Keratinocyte (primary cell): ENCODE results near the gene ADGRV1. TPM values are rescaled to one million over a fixed set of nuclear protein-coding genes. Genes with fewer than 3 reads are reported as not detected.

Source experiments
- DNase-seq: peaks from one replicate; pipeline ENCODE4 v3.0.0-alpha.2; 2011; ENCODE audit warnings: low read depth, missing footprints, low spot score
- FAIRE-seq: peaks from 2 replicates; lab custom pipeline; 2011; peaks lifted over from hg19 to GRCh38; lab: Jason Lieb, UNC
- H2AFZ ChIP-seq: 2 replicates; pipeline ENCODE4 v1.6.0; 2012; ENCODE audit warnings: low read length, control low read depth, inconsistent platforms; ENCODE audit not compliant: control insufficient read depth
- H3K27ac ChIP-seq: 2 replicates; pipeline ENCODE4 v1.5.1; 2011; ENCODE audit warnings: low read length; ENCODE audit not compliant: control insufficient read depth, insufficient read depth
- H3K27me3 ChIP-seq: 3 replicates; pipeline ENCODE4 v1.6.0; 2011; ENCODE audit warnings: low read length; ENCODE audit not compliant: control insufficient read depth, insufficient read depth; ENCODE audit errors: extremely low read depth
- H3K36me3 ChIP-seq, 2 experiments: 2 replicates in 1 of 2; 3 replicates in 1 of 2; pipeline ENCODE4 v1.5.1; 2011; ENCODE audit warnings: low read length in 2 of 2, mild to moderate bottlenecking in 1 of 2; ENCODE audit not compliant: control insufficient read depth in 2 of 2, insufficient read depth in 2 of 2; ENCODE audit errors: extremely low read depth in 1 of 2
- H3K4me1 ChIP-seq: 3 replicates; pipeline ENCODE4 v1.5.1; 2011; ENCODE audit warnings: low read length; ENCODE audit not compliant: control insufficient read depth, insufficient read depth; ENCODE audit errors: extremely low read depth
- H3K4me2 ChIP-seq: 3 replicates; pipeline ENCODE4 v1.6.0; 2011; ENCODE audit warnings: low read depth, low read length; ENCODE audit not compliant: control insufficient read depth, insufficient read depth; ENCODE audit errors: extremely low read depth
- H3K4me3 ChIP-seq, 3 experiments: fragments of 200-600 bp in 1 of 3; sonication (generic) in 1 of 3; 2 replicates in 2 of 3; 3 replicates in 1 of 3; pipeline ENCODE4 v1.5.1; 2011 to 2016; ENCODE audit warnings: low read length in 3 of 3, mild to moderate bottlenecking in 3 of 3, control low read depth in 2 of 3, inconsistent platforms in 1 of 3, low read depth in 1 of 3, mixed read lengths in 1 of 3, mixed run types in 1 of 3, moderate library complexity in 1 of 3; ENCODE audit not compliant: control insufficient read depth in 2 of 3, insufficient read depth in 2 of 3; ENCODE audit errors: extremely low read depth in 1 of 3
- H3K79me2 ChIP-seq: 2 replicates; pipeline ENCODE4 v1.6.0; 2012; ENCODE audit warnings: low read length; ENCODE audit not compliant: control insufficient read depth, insufficient read depth
- H3K9ac ChIP-seq: 3 replicates; pipeline ENCODE4 v1.6.0; 2011; ENCODE audit warnings: low read length; ENCODE audit not compliant: control insufficient read depth, insufficient read depth; ENCODE audit errors: extremely low read depth
- H3K9me1 ChIP-seq: 3 replicates; pipeline ENCODE4 v1.6.0; 2011; ENCODE audit warnings: low read length; ENCODE audit not compliant: control insufficient read depth, insufficient read depth; ENCODE audit errors: extremely low read depth
- H3K9me3 ChIP-seq: 2 replicates; pipeline ENCODE4 v1.5.1; 2012; ENCODE audit warnings: low read depth, low read length; ENCODE audit not compliant: control insufficient read depth
- H4K20me1 ChIP-seq: 3 replicates; pipeline ENCODE4 v1.6.0; 2011; ENCODE audit warnings: low read length; ENCODE audit not compliant: control insufficient read depth, insufficient read depth; ENCODE audit errors: extremely low read depth
- EZH2 ChIP-seq: IDR thresholded peaks from one replicate; pipeline ENCODE4 v1.6.1; 2012; ENCODE audit warnings: inconsistent platforms, mild to moderate bottlenecking, low read length, moderate library complexity
- dilution Hi-C: fragments of 300-500 bp; cut with MboI; formaldehyde crosslinking; loops from one replicate; pipeline ENCODE4 v1.7.0; 2020; ENCODE audit warnings: low sequenced_read_pairs; ENCODE audit not compliant: extremely low pct_ligation_motif_present
- polyA plus RNA-seq, 5 experiments: library from polyadenylated mRNA; depleted of rRNA in 3 of 5; stranded (reverse) in 3 of 5; stranded (forward) in 1 of 5; unstranded in 1 of 5; fragments of >200 nt; gene quantifications; 1 replicate in 1 of 5; 2 replicates in 3 of 5; 3 replicates in 1 of 5; pipeline versions ENCODE4 v1.2.1 to v1.2.3, GENCODE V29; 2011 to 2012; ENCODE audit warnings: missing spikeins in 2 of 5, low read depth in 1 of 5, low replicate concordance in 1 of 5
- TF ChIP-seq, protein P1 (sequence below), 3 experiments: IDR thresholded peaks in 1 of 3; conservative IDR thresholded peaks in 1 of 3; optimal IDR thresholded peaks in 1 of 3; 2 replicates in 2 of 3; 3 replicates in 1 of 3; pipeline versions ENCODE3 to v1.5.1; 2011; ENCODE audit warnings: low read length in 3 of 3, mild to moderate bottlenecking in 3 of 3, moderate library complexity in 2 of 3, control low read depth in 1 of 3, inconsistent platforms in 1 of 3; ENCODE audit not compliant: insufficient read depth in 2 of 3; ENCODE audit errors: extremely low read depth in 1 of 3

The ADGRV1 gene
- polyA plus RNA-seq, 1 donor (not counting 4 experiments of a cell fraction or from before 2014, with no cell fraction given), result 0.05 TPM

DNA sequence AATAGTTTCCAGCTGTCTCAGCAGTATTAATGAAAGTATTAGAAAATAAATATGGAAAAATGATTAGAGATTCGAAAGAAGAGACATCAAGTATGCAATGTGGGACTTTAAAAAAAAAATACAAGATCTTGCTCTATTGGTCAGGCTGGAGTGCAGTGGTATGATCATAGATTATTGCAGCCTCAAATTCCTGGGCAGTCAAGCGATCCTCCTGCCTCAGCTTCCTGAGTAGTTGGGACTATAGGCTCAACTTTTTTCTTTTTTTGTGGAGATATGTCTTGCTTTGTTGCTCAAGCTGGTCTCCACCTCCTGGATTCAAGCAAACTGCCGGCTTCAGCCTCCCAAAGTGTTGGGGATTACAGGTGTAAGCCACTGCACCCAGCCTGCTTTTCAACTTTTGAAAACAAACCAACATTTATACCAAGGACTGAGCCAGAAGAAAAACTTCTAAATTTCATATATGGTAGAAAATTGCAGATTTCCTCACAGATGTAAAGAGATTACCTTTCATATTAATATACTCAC lies 323.1 kb downstream of the ADGRV1 start:
- dilution Hi-C loops, result loop anchor here (25.0 kb wide), 1 partner anchor 506 kb away; the partner anchor contains the start of gene ARRDC3
- no peak overlapping the region for H3K27ac ChIP-seq

DNA sequence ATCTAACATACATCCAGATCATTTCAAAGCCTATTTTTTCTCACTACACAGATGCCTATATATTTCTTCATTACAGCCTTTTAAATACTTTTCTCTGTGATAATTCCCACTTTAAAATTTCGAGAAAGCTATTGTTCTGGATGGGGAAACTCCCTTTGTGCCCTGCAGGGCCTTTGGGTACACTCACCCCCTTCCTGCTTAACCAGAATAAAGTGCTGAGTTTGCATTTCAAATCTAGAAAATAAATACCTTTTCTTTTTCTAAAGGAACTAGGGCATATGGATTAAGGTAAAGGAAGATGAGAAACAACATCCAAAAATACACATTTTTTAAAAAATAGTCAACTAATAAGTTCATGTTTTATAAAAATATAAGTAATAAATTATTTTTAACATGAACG lies 323.9 kb downstream of the ADGRV1 start:
- no peak overlapping the region for H2AFZ ChIP-seq
- H3K27me3 ChIP-seq, result no peaks in the 10 kb centered on the region
- H3K27ac ChIP-seq, result no peak overlapping the region
- no peak overlapping the region for H3K4me3 ChIP-seq
- FAIRE-seq (no peak), DNase-seq (no peak)
- H3K4me1 ChIP-seq, result peaks cover 20% of the 10 kb centered on the region
- TF ChIP-seq, protein P1, sequence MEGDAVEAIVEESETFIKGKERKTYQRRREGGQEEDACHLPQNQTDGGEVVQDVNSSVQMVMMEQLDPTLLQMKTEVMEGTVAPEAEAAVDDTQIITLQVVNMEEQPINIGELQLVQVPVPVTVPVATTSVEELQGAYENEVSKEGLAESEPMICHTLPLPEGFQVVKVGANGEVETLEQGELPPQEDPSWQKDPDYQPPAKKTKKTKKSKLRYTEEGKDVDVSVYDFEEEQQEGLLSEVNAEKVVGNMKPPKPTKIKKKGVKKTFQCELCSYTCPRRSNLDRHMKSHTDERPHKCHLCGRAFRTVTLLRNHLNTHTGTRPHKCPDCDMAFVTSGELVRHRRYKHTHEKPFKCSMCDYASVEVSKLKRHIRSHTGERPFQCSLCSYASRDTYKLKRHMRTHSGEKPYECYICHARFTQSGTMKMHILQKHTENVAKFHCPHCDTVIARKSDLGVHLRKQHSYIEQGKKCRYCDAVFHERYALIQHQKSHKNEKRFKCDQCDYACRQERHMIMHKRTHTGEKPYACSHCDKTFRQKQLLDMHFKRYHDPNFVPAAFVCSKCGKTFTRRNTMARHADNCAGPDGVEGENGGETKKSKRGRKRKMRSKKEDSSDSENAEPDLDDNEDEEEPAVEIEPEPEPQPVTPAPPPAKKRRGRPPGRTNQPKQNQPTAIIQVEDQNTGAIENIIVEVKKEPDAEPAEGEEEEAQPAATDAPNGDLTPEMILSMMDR (optimal IDR thresholded peaks at IDR 0.05 in 1 of 3, IDR thresholded peaks at IDR 0.05 in 1 of 3, conservative IDR thresholded peaks at IDR 0.05 in 1 of 3; ENCODE audit: extremely low read depth in 1 of 3, insufficient read depth in 2 of 3, low read length in 3 of 3), result no peak
- no peak for TF ChIP-seq EZH2
- H4K20me1 ChIP-seq, result no peaks in the 10 kb centered on the region
- H3K36me3 ChIP-seq, result no peaks in the 10 kb centered on the region
- H3K79me2 ChIP-seq, result no peaks in the 10 kb centered on the region
- dilution Hi-C loops, result loop anchor here (25.0 kb wide), 1 partner anchor 505 kb away; the partner anchor contains the start of gene ARRDC3
- no peak overlapping the region for H3K4me2 ChIP-seq
- no peak overlapping the region for H3K9ac ChIP-seq
- H3K9me1 ChIP-seq, result no peaks in the 10 kb centered on the region
- H3K9me3 ChIP-seq, result no peaks in the 10 kb centered on the region

More for the DNA sequence above, 323.1 kb downstream of the ADGRV1 start:
- no peaks in the 10 kb centered on the region for H3K27me3 ChIP-seq
- no peaks in the 10 kb centered on the region for H3K9me3 ChIP-seq
- no peak overlapping the region for H3K9ac ChIP-seq
- H3K79me2 ChIP-seq, result no peaks in the 10 kb centered on the region
- H2AFZ ChIP-seq, result no peak overlapping the region
- H3K4me1 ChIP-seq, result peaks cover 14% of the 10 kb centered on the region
- H3K4me3 ChIP-seq, result no peak overlapping the region
- FAIRE-seq (no peak), DNase-seq (no peak)
- no peaks in the 10 kb centered on the region for H3K9me1 ChIP-seq
- H3K36me3 ChIP-seq, result no peaks in the 10 kb centered on the region
- H3K4me2 ChIP-seq, result no peak overlapping the region
- H4K20me1 ChIP-seq, result no peaks in the 10 kb centered on the region
- TF ChIP-seq, protein P1 (optimal IDR thresholded peaks at IDR 0.05 in 1 of 3, IDR thresholded peaks at IDR 0.05 in 1 of 3, conservative IDR thresholded peaks at IDR 0.05 in 1 of 3; ENCODE audit: extremely low read depth in 1 of 3, insufficient read depth in 2 of 3, low read length in 3 of 3), result no peak
- no peak for TF ChIP-seq EZH2
